Measurements from ENCODE around the gene GRIK4. TPM values are rescaled to one million over a fixed set of nuclear protein-coding genes. Genes with fewer than 3 reads are reported as not detected.

Gene GRIK4
- total RNA-seq, 1 donor from 2014 or later = 4.5 TPM

- Mint-ChIP-seq H3K9me3 (ENCODE audit: unreplicated experiment) (no peaks in the 10 kb centered on the region), H3K4me3 (ENCODE audit: unreplicated experiment) (no peak overlapping the region), H3K27ac (ENCODE audit: unreplicated experiment) (no peak overlapping the region), H3K27me3 (ENCODE audit: unreplicated experiment) (peaks cover 10% of the 10 kb centered on the region), H3K4me1 (ENCODE audit: unreplicated experiment) (peaks cover 27% of the 10 kb centered on the region), H3K36me3 (ENCODE audit: low read depth, unreplicated experiment) (no peaks in the 10 kb centered on the region)
- no peak for DNase-seq (ENCODE audit: low spot score)
- TF ChIP-seq, protein P1, sequence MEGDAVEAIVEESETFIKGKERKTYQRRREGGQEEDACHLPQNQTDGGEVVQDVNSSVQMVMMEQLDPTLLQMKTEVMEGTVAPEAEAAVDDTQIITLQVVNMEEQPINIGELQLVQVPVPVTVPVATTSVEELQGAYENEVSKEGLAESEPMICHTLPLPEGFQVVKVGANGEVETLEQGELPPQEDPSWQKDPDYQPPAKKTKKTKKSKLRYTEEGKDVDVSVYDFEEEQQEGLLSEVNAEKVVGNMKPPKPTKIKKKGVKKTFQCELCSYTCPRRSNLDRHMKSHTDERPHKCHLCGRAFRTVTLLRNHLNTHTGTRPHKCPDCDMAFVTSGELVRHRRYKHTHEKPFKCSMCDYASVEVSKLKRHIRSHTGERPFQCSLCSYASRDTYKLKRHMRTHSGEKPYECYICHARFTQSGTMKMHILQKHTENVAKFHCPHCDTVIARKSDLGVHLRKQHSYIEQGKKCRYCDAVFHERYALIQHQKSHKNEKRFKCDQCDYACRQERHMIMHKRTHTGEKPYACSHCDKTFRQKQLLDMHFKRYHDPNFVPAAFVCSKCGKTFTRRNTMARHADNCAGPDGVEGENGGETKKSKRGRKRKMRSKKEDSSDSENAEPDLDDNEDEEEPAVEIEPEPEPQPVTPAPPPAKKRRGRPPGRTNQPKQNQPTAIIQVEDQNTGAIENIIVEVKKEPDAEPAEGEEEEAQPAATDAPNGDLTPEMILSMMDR (IDR thresholded peaks at IDR 0.05; ENCODE audit: unreplicated experiment) = no peak
These were observed 49.7 kb downstream of the GRIK4 start for GRCh38 chr11:120561286-120561685.

DNA sequence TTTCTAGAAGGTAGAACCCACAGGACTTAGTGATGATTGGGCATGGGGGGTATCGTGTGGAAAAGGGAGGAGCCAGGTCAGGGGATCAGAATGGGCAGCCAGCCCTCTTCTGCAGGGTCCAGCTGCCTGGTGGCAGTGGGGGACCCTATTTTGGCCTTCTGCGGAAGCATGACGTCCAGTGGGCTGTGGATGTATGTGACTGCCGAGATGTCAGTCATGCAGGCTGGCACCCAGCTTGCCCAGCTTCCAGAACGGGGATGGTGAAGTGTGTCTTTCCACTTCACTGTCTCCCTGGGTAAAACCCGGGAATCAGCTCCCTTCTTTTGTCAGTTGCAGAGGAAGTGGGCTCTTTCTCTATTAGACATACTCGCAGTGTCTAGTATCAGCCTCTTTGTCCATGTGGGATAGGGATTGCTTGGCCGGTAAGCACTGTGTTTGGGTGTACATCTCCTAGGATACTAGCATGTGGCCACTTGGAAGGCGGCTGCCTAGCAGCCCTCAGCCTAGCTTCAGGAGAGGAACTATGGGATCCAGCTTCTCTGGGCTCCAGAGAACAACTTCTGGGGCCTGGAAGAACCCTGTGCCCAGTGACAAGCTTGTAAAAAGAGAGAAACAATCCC lies 51.4 kb downstream of the GRIK4 start:
- DNase-seq (ENCODE audit: low spot score) = no peak
- Mint-ChIP-seq H3K4me1 (ENCODE audit: unreplicated experiment) (peaks cover 29% of the 10 kb centered on the region), H3K27ac (ENCODE audit: unreplicated experiment) (no peak overlapping the region), H3K9me3 (ENCODE audit: unreplicated experiment) (no peaks in the 10 kb centered on the region), H3K36me3 (ENCODE audit: low read depth, unreplicated experiment) (no peaks in the 10 kb centered on the region), H3K27me3 (ENCODE audit: unreplicated experiment) (peaks cover 5% of the 10 kb centered on the region), H3K4me3 (ENCODE audit: unreplicated experiment) (no peak overlapping the region)
- TF ChIP-seq, protein P1 (IDR thresholded peaks at IDR 0.05; ENCODE audit: unreplicated experiment) = no peak

GRCh38 chr11:120563703-120564572 lies 52.4 kb downstream of the GRIK4 start:
- H3K9me3 Mint-ChIP-seq (ENCODE audit: unreplicated experiment) = no peaks in the 10 kb centered on the region
- no peak overlapping the region for H3K27ac Mint-ChIP-seq (ENCODE audit: unreplicated experiment)
- no peaks in the 10 kb centered on the region for H3K36me3 Mint-ChIP-seq (ENCODE audit: low read depth, unreplicated experiment)
- DNase-seq (ENCODE audit: low spot score) = peak; percentile 49
- peaks cover 29% of the 10 kb centered on the region for H3K4me1 Mint-ChIP-seq (ENCODE audit: unreplicated experiment)
- no peak overlapping the region for H3K4me3 Mint-ChIP-seq (ENCODE audit: unreplicated experiment)
- peaks cover 5% of the 10 kb centered on the region for H3K27me3 Mint-ChIP-seq (ENCODE audit: unreplicated experiment)
- TF ChIP-seq, protein P1 (IDR thresholded peaks at IDR 0.05; ENCODE audit: unreplicated experiment) = no peak

GRCh38 chr11:120564573-120565311 lies 53.2 kb downstream of the GRIK4 start:
- Mint-ChIP-seq H3K27me3 (ENCODE audit: unreplicated experiment) (peaks cover 5% of the 10 kb centered on the region), H3K9me3 (ENCODE audit: unreplicated experiment) (no peaks in the 10 kb centered on the region), H3K4me3 (ENCODE audit: unreplicated experiment) (no peak overlapping the region), H3K27ac (ENCODE audit: unreplicated experiment) (no peak overlapping the region), H3K4me1 (ENCODE audit: unreplicated experiment) (peaks cover 29% of the 10 kb centered on the region), H3K36me3 (ENCODE audit: low read depth, unreplicated experiment) (no peaks in the 10 kb centered on the region)
- TF ChIP-seq, protein P1 (IDR thresholded peaks at IDR 0.05; ENCODE audit: unreplicated experiment) = no peak
- peak; percentile 51 for DNase-seq (ENCODE audit: low spot score)
